ENCODE measurements around the gene NGF.

The NGF gene

GRCh38 chr1:115258302-115258866 lies 79.7 kb downstream of the NGF start:
- no peak for DNase-seq (ENCODE audit: low read depth)
- no peak overlapping the region for H3K4me3 ChIP-seq (ENCODE audit: low read depth, low read length)
- no peak for TF ChIP-seq CTCF (IDR thresholded peaks at IDR 0.05; ENCODE audit: control insufficient read depth, extremely low read depth, insufficient read depth)

- H3K4me3 ChIP-seq (ENCODE audit: low read depth, low read length): no peak overlapping the region
- DNase-seq (ENCODE audit: low read depth): no peak
- no peak for TF ChIP-seq CTCF (IDR thresholded peaks at IDR 0.05; ENCODE audit: control insufficient read depth, extremely low read depth, insufficient read depth)
Observed at GRCh38 chr1:115257591-115257990, 80.5 kb downstream of the NGF start.

- TF ChIP-seq CTCF (IDR thresholded peaks at IDR 0.05; ENCODE audit: control insufficient read depth, extremely low read depth, insufficient read depth): no peak
- DNase-seq (ENCODE audit: low read depth): no peak
- H3K4me3 ChIP-seq (ENCODE audit: low read depth, low read length): no peak overlapping the region
Observed at GRCh38 chr1:115255154-115255553, 82.9 kb downstream of the NGF start.

- no peak overlapping the region for H3K4me3 ChIP-seq (ENCODE audit: low read depth, low read length)
- no peak for DNase-seq (ENCODE audit: low read depth)
- TF ChIP-seq CTCF (IDR thresholded peaks at IDR 0.05; ENCODE audit: control insufficient read depth, extremely low read depth, insufficient read depth): no peak
Observed at GRCh38 chr1:115252585-115252984, 85.5 kb downstream of the NGF start.

- H3K4me3 ChIP-seq (ENCODE audit: low read depth, low read length): no peak overlapping the region
- DNase-seq (ENCODE audit: low read depth): no peak
- no peak for TF ChIP-seq CTCF (IDR thresholded peaks at IDR 0.05; ENCODE audit: control insufficient read depth, extremely low read depth, insufficient read depth)
Observed at GRCh38 chr1:115251856-115252255, 86.2 kb downstream of the NGF start.

- H3K4me3 ChIP-seq (ENCODE audit: low read depth, low read length): no peak overlapping the region
- DNase-seq (ENCODE audit: low read depth): no peak
- TF ChIP-seq CTCF (IDR thresholded peaks at IDR 0.05; ENCODE audit: control insufficient read depth, extremely low read depth, insufficient read depth): no peak
Observed at GRCh38 chr1:115251340-115251748, 86.7 kb downstream of the NGF start.

- TF ChIP-seq CTCF (IDR thresholded peaks at IDR 0.05; ENCODE audit: control insufficient read depth, extremely low read depth, insufficient read depth): no peak
- no peak for DNase-seq (ENCODE audit: low read depth)
Observed at GRCh38 chr1:115246526-115246925, 91.5 kb downstream of the NGF start.

More at GRCh38 chr1:115246526-115246925, 91.5 kb downstream of the NGF start:
- H3K4me3 ChIP-seq (ENCODE audit: low read depth, low read length): no peak overlapping the region
